Testis (tissue), 3 donors: ENCODE results near the gene PRKX. TPM values are rescaled to one million over a fixed set of nuclear protein-coding genes. Genes with fewer than 3 reads are reported as not detected.
A peak's percentile ranks its signal among the peaks of the same experiment; 100 is the strongest.
"Not testable (repeated sequence)": the region's sequence is repeated elsewhere in the genome, so short reads cannot be mapped to it uniquely, and the experiment has no call there.

ENCODE experiments used
- DNase-seq: peaks from one replicate; pipeline ENCODE4 v3.0.0-alpha.2; 2019
- H3K27ac ChIP-seq, 2 donors: fragments of 200-600 bp; sonication (generic); one replicate each; pipeline ENCODE4 v1.5.1; 2019
- H3K27me3 ChIP-seq: fragments of 200-600 bp; sonication (generic); one replicate; pipeline ENCODE4 v1.5.1; 2019
- H3K36me3 ChIP-seq: fragments of 200-600 bp; sonication (generic); one replicate; pipeline ENCODE4 v1.5.1; 2017; ENCODE audit warnings: low read depth; ENCODE audit errors: missing control alignments
- H3K4me1 ChIP-seq: fragments of 200-600 bp; sonication (generic); one replicate; pipeline ENCODE4 v1.5.1; 2019
- H3K4me3 ChIP-seq, 2 donors: fragments of 200-600 bp; sonication (generic); one replicate each; pipeline ENCODE4 v1.5.1; 2017 to 2019
- H3K9me3 ChIP-seq: fragments of 200-600 bp; sonication (generic); one replicate; pipeline ENCODE4 v1.5.1; 2017
- CTCF ChIP-seq, 3 experiments: fragments of 450-650 bp in 2 of 3; fragments of 200-600 bp in 1 of 3; sonication (generic) in 1 of 3; IDR thresholded peaks; one replicate each; pipeline ENCODE4 v1.5.1; 2016 to 2019; ENCODE audit warnings: antibody characterized with exemption in 3 of 3, mild to moderate bottlenecking in 2 of 3, moderate library complexity in 1 of 3
- POLR2A ChIP-seq: fragments of 450-650 bp; IDR thresholded peaks from one replicate; pipeline ENCODE4 v1.6.1; 2017; ENCODE audit warnings: antibody characterized with exemption, mild to moderate bottlenecking, moderate library complexity
- WGBS, 2 donors: methylation state at CpG; one replicate each; pipeline ENCODE4 v1.1.5; 2018; 5-methylcytosine and 5-hydroxymethylcytosine counted together
- intact Hi-C: fragments of 100-400 bp; cut with DNase I; formaldehyde crosslinking; loops from one replicate; pipeline ENCODE4 v1.15.1; 2023; ENCODE audit warnings: low total_unique reads
- polyA plus RNA-seq: library from polyadenylated mRNA; stranded (reverse); fragments of 350-450 nt; fragmentation: Illumina TruSeq; extraction: RNeasy Lipid Tissue Mini Kit (QIAGEN cat#74804); gene quantifications from one replicate; pipeline ENCODE4 v1.2.3, GENCODE V29; 2014; ENCODE audit warnings: low read depth, low replicate concordance; ENCODE audit not compliant: insufficient read depth
- total RNA-seq, 2 donors: library from RNA; depleted of rRNA; stranded (reverse); fragments of >200 nt; gene quantifications; one replicate each; pipeline ENCODE4 v1.2.3, GENCODE V29; 2016

PRKX gene
- total and polyA plus RNA-seq, 3 donors from 2014 or later = 19.2 to 40.1 (median 39.9) TPM

- DNase-seq = no peak
- TF ChIP-seq POLR2A = no peak
- TF ChIP-seq CTCF (IDR thresholded peaks at IDR 0.05) = no peak
- Histone ChIP-seq H3K27me3 (no peaks in the 10 kb centered on the region), H3K9me3 (no peaks in the 10 kb centered on the region), H3K4me1 (no peaks in the 10 kb centered on the region), H3K4me3 (no peak overlapping the region), H3K27ac (no peak overlapping the region), H3K36me3 (no peaks in the 10 kb centered on the region)
- intact Hi-C loops = no loop called here
- 80 to 86% methylated on average over 9 to 11 of the region's 11 CpGs for WGBS, 2 donors
Observed at GRCh38 chrX:3706481-3706880, 7.0 kb downstream of the PRKX start.

- H3K4me1 ChIP-seq, H3K27ac ChIP-seq, intact Hi-C loops, H3K27me3 ChIP-seq, H3K4me3 ChIP-seq, H3K36me3 ChIP-seq, DNase-seq, H3K9me3 ChIP-seq: not testable (repeated sequence)
- WGBS, 2 donors = 84 to 96% methylated on average over 3 of the region's 3 CpGs
Observed at GRCh38 chrX:3703251-3703650, 10.2 kb downstream of the PRKX start.

- H3K27me3 ChIP-seq, intact Hi-C loops: not testable (repeated sequence)
- 42 to 67% methylated on average over 1 to 2 of the region's 3 CpGs for WGBS, 2 donors
Observed at GRCh38 chrX:3702095-3702494, 11.4 kb downstream of the PRKX start.

GRCh38 chrX:3701445-3701928 is 12.0 kb downstream of the PRKX start:
- intact Hi-C loops, H3K9me3 ChIP-seq, H3K27ac ChIP-seq, H3K4me3 ChIP-seq, DNase-seq, H3K4me1 ChIP-seq, H3K27me3 ChIP-seq, H3K36me3 ChIP-seq: not testable (repeated sequence)
- WGBS, 2 donors = 86 to 97% methylated on average over 7 to 10 of the region's 10 CpGs

More at GRCh38 chrX:3702095-3702494, 11.4 kb downstream of the PRKX start:
- DNase-seq, H3K4me1 ChIP-seq, H3K36me3 ChIP-seq, H3K4me3 ChIP-seq, H3K27ac ChIP-seq, H3K9me3 ChIP-seq: not testable (repeated sequence)

- WGBS, 2 donors = 15 to 28% methylated on average over 9 of the region's 9 CpGs
- Histone ChIP-seq H3K27ac (peak overlapping the region; percentile 72 to 85), H3K4me1 (peaks cover 3% of the 10 kb centered on the region), H3K36me3 (no peaks in the 10 kb centered on the region), H3K9me3 (no peaks in the 10 kb centered on the region), H3K27me3 (no peaks in the 10 kb centered on the region), H3K4me3 (no peak overlapping the region)
- DNase-seq = no peak
- no peak for TF ChIP-seq CTCF (IDR thresholded peaks at IDR 0.05)
- TF ChIP-seq POLR2A = no peak
- intact Hi-C loops = no loop called here
Observed at GRCh38 chrX:3699821-3700381, 13.5 kb downstream of the PRKX start.

- H3K27ac ChIP-seq = peak overlapping the region; percentile 72 to 78
- no peaks in the 10 kb centered on the region for H3K36me3 ChIP-seq
- 17 to 20% methylated on average over 13 to 16 of the region's 16 CpGs for WGBS, 2 donors
- H3K4me3 ChIP-seq = no peak overlapping the region
- H3K27me3 ChIP-seq = no peaks in the 10 kb centered on the region
- no peaks in the 10 kb centered on the region for H3K9me3 ChIP-seq
- TF ChIP-seq POLR2A (no peak), CTCF (IDR thresholded peaks at IDR 0.05) (no peak)
- H3K4me1 ChIP-seq = peaks cover 3% of the 10 kb centered on the region
- intact Hi-C loops = no loop called here
- peak; percentile 62 for DNase-seq
Observed at GRCh38 chrX:3697701-3698279, 15.7 kb downstream of the PRKX start.
